ES-I3 (cell line): Measurements from ENCODE around the gene SOST.
"Not testable (repeated sequence)": the region's sequence is repeated elsewhere in the genome, so short reads cannot be mapped to it uniquely, and the experiment has no call there.

Experiments used
- H3K36me3 ChIP-seq: 2 replicates; pipeline ENCODE4 v1.6.1; 2013; ENCODE audit warnings: mild to moderate bottlenecking, low read length, control low read depth, moderate library complexity; ENCODE audit not compliant: insufficient read depth
- H3K4me1 ChIP-seq: 2 replicates; pipeline ENCODE4 v1.6.1; 2013; ENCODE audit warnings: mild to moderate bottlenecking, control low read depth, low read length; ENCODE audit not compliant: insufficient read depth
- H3K9ac ChIP-seq: 2 replicates; pipeline ENCODE4 v1.6.1; 2013; ENCODE audit warnings: low read depth, mild to moderate bottlenecking, low read length, moderate library complexity
- H3K9me3 ChIP-seq: 2 replicates; pipeline ENCODE4 v1.6.1; 2013; ENCODE audit warnings: mild to moderate bottlenecking, low read length, moderate library complexity; ENCODE audit not compliant: control insufficient read depth, insufficient read depth

Gene SOST

GRCh38 chr17:43758497-43759174 is at the start of gene SOST:
Gene SOST, minus strand, starts transcription at chr17:43758791. Its CDS starts 50 bp downstream, at chr17:43758741.
- Histone ChIP-seq H3K9ac (no peak within 1 kb of the TSS), H3K9me3 (no peaks in the 10 kb centered on the region), H3K4me1 (peaks cover 28% of the 10 kb centered on the region), H3K36me3 (no peaks in the 10 kb centered on the region)

DNA sequence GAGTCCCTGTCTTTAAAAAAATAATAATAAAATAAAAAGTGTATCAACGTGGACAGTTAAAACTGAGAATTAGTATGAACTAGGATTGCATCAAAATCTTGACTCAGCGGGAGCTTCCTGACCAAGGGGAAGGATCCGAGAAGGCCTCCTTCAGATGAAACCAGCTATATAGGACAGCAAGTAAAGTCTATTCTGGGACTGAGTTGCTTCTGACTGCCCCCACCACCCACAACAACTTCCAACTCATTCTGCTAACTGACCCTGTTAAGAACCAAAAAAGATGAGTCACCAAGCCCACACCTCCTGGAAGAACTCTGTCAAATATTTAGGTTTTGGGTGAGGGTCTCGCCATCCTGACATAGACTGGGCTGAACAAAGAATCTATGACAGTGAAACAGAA is 49.5 kb upstream of the SOST start:
- Histone ChIP-seq H3K36me3 (no peaks in the 10 kb centered on the region), H3K9me3 (no peaks in the 10 kb centered on the region), H3K4me1 (peaks cover 18% of the 10 kb centered on the region), H3K9ac (no peak overlapping the region)

DNA sequence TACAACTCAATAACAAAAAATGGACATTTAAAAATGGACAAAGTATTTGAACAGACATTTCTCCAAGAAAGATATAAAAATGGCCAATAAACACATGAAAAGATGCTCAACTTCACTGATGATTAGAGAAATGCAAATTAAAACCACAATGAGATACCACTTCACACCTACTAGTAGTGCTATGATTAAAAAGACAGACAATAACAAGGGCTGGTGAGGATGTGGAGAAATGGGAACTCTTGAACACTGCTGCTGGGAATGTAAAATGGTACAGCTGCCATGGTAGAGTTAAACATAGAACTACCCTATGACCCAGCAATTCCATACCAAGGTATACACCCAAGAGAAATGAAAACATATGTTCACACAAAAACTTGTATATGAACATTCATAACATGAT is 46.5 kb upstream of the SOST start:
- H3K36me3 ChIP-seq, result no peaks in the 10 kb centered on the region
- no peaks in the 10 kb centered on the region for H3K9me3 ChIP-seq
- H3K4me1 ChIP-seq, result peaks cover 28% of the 10 kb centered on the region
- no peak overlapping the region for H3K9ac ChIP-seq

GRCh38 chr17:43803758-43804157 is 45.2 kb upstream of the SOST start:
- peaks cover 3% of the 10 kb centered on the region; the same call in 1 of the 2 replicates for H3K9me3 ChIP-seq
- no peak overlapping the region; the same call in 1 of the 2 replicates for H3K9ac ChIP-seq
- peaks cover 28% of the 10 kb centered on the region for H3K4me1 ChIP-seq
- H3K36me3 ChIP-seq, result no peaks in the 10 kb centered on the region

GRCh38 chr17:43801844-43802243 is 43.3 kb upstream of the SOST start:
- H3K4me1 ChIP-seq, result peaks cover 28% of the 10 kb centered on the region
- H3K9me3 ChIP-seq, result peaks cover 7% of the 10 kb centered on the region

GRCh38 chr17:43800736-43801135 is 42.1 kb upstream of the SOST start:
- H3K9ac ChIP-seq, result no peak overlapping the region
- peaks cover 7% of the 10 kb centered on the region for H3K9me3 ChIP-seq
- peaks cover 28% of the 10 kb centered on the region for H3K4me1 ChIP-seq
- no peaks in the 10 kb centered on the region for H3K36me3 ChIP-seq

More at GRCh38 chr17:43801844-43802243, 43.3 kb upstream of the SOST start:
- no peak overlapping the region for H3K9ac ChIP-seq
- H3K36me3 ChIP-seq, result no peaks in the 10 kb centered on the region

- Histone ChIP-seq H3K36me3 (no peaks in the 10 kb centered on the region), H3K9ac (no peak overlapping the region), H3K9me3 (peaks cover 7% of the 10 kb centered on the region), H3K4me1 (peaks cover 23% of the 10 kb centered on the region)
These were observed 40.5 kb upstream of the SOST start for GRCh38 chr17:43799047-43799446.

DNA sequence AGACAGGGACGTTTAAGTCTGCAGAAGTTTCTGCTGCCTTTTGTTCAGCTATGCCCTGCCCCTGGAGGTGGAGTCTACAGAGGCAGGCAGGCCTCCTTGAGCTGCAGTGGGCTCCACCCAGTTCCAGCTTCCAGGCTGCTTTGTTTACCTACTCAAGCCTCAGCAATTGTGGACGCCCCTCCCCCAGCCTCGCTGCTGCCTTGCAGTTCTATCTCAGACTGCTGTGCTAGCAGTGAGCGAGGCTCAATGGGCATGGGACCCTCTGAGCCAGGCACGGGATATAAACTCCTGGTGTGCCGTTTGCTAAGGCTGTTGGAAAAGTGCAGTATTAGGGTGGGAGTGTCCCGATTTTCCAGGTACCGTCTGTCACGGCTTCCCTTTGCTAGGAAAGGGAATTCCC is 39.4 kb upstream of the SOST start:
- H3K9ac ChIP-seq, H3K36me3 ChIP-seq, H3K9me3 ChIP-seq: not testable (repeated sequence)
- peaks cover 13% of the 10 kb centered on the region; the same call in 1 of the 2 replicates for H3K4me1 ChIP-seq

GRCh38 chr17:43792668-43793067 is 34.1 kb upstream of the SOST start:
- not testable (repeated sequence) for H3K4me1 ChIP-seq, H3K9me3 ChIP-seq, H3K9ac ChIP-seq, H3K36me3 ChIP-seq

GRCh38 chr17:43791589-43791988 is 33.0 kb upstream of the SOST start:
- Histone ChIP-seq H3K4me1 (peaks cover 7% of the 10 kb centered on the region; the same call in 1 of the 2 replicates), H3K9ac (peak overlapping the region; percentile 8; the same call in 1 of the 2 replicates), H3K9me3 (no peaks in the 10 kb centered on the region), H3K36me3 (no peaks in the 10 kb centered on the region)

- Histone ChIP-seq H3K9me3 (no peaks in the 10 kb centered on the region), H3K4me1 (peaks cover 7% of the 10 kb centered on the region; the same call in 1 of the 2 replicates), H3K36me3 (no peaks in the 10 kb centered on the region), H3K9ac (no peak overlapping the region)
These were observed 31.8 kb upstream of the SOST start for GRCh38 chr17:43790311-43790940.

DNA sequence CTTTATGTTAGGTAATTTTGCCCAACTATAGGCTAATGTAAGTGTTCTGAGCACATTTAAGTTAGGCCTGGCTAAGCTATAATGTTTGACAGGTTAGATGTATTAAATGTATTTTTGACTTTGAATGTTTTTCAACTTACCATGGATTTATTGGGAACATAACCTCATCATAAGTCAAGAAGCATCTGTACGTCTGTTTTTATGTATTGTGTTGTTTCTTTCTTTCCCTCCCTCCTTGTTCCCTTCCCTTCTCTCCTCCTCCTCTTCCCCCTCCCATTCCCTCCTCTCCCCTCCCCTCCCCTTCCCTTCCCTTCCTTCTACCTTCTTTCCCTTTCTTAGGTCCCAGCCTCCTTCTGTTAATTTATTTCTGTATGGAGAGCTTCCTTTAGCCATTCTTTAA is 30.9 kb upstream of the SOST start:
- Histone ChIP-seq H3K4me1 (peaks cover 7% of the 10 kb centered on the region; the same call in 1 of the 2 replicates), H3K9ac (no peak overlapping the region), H3K36me3 (no peaks in the 10 kb centered on the region), H3K9me3 (no peaks in the 10 kb centered on the region)

GRCh38 chr17:43788540-43788939 is 29.9 kb upstream of the SOST start:
- Histone ChIP-seq H3K9ac (no peak overlapping the region), H3K9me3 (no peaks in the 10 kb centered on the region), H3K4me1 (peaks cover 7% of the 10 kb centered on the region; the same call in 1 of the 2 replicates), H3K36me3 (no peaks in the 10 kb centered on the region)

DNA sequence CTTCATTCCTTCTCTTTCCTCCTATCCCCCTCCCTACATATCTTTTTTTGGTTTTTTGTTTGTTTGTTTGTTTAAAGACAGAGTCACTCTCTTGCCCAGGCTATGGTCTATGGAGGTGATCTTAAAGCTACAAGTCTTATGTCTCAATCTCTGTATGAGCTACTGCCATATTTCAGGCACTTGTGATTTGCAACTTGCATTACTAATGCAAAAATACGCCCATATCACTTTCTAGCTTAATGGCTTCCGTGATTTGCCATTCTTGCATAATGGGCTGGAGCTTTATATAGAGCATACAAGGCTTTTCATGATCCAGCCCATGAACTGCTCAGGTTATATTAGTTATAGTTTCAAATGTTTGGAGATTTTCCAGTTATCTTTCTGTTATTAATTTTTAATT is 29.1 kb upstream of the SOST start:
- H3K9me3 ChIP-seq, result no peaks in the 10 kb centered on the region
- no peaks in the 10 kb centered on the region for H3K36me3 ChIP-seq
- H3K9ac ChIP-seq, result no peak overlapping the region
- peaks cover 9% of the 10 kb centered on the region for H3K4me1 ChIP-seq

DNA sequence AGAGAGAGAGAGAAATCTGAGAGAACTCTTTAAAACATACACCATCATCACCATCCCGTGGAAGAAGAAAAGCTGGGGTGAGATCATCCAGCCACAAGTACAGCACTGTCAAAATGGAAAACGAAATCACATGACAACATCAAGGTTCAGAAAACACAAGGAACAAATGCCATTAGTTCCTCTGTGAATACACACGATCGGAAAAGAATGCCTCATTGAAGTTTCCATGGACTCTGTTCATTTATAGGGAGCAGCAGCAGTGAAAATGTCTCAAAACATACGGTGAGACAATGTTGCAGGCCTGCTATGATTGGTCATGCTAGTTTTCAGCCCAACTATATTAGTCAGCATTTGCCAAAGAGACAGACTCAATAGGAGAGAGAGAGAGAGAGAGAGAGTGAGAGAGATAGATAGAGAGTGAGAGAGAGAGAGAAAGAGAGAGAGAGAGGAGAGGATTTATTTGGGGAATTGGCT is 26.1 kb upstream of the SOST start:
- Histone ChIP-seq H3K4me1 (peaks cover 8% of the 10 kb centered on the region), H3K9me3 (no peaks in the 10 kb centered on the region), H3K36me3 (no peaks in the 10 kb centered on the region), H3K9ac (no peak overlapping the region)
